Measurements from ENCODE around the gene EYA2. TPM values are rescaled to one million over a fixed set of nuclear protein-coding genes. Genes with fewer than 3 reads are reported as not detected.

The EYA2 gene
- total and polyA plus RNA-seq, 2 donors (not counting 3 experiments of a cell fraction or from before 2014, with no cell fraction given): not detected

DNA sequence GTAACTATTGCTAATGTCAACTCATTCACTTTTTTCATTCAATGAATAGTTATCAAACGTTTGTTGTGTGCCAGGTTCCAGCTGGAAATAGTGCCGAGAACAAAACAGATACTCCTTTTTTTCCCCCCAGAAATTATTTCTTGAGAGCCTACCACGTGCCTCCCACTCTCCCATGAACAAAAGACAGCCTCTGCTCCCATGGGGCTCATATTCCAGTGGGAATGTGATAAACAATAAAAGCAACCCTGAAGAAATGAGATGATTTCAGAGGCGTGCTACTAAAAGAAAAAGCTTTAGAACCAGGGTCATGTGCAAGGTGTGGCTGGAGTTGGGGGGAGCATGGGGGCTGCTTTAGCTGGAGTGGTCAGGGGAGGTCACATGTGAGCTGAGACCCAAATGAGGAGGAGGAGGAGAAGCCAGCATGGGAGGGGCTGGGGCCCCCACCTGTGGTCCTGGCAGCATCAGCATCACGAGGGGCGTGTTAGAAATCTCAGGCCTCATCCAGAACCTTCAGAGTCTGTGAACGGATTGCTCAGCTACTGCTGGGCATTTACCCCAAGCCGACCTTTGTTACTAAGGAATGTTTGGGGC is 157.4 kb downstream of the EYA2 start:
- TF ChIP-seq POLR2A (IDR thresholded peaks at IDR 0.05; ENCODE audit: low read depth, low read length): no peak
- no peak for TF ChIP-seq JUN (IDR thresholded peaks at IDR 0.05; ENCODE audit: borderline replicate concordance, insufficient read depth, insufficient read length, low read depth)
- no peak for TF ChIP-seq GATA2 (IDR thresholded peaks at IDR 0.05; ENCODE audit: insufficient read depth, insufficient read length, low read depth, low read length)
- no peak for TF ChIP-seq CTCF (IDR thresholded peaks at IDR 0.05; ENCODE audit: extremely low read depth in 1 of 2, insufficient read depth in 1 of 2, low read depth in 1 of 2, low read length in 2 of 2)
- no peak for TF ChIP-seq MYC (IDR thresholded peaks at IDR 0.05; ENCODE audit: low read depth, low read length)
- TF ChIP-seq FOS (IDR thresholded peaks at IDR 0.05; ENCODE audit: borderline replicate concordance, insufficient read depth, low read length): no peak
- no peak for TF ChIP-seq POLR2AphosphoS5 (IDR thresholded peaks at IDR 0.05; ENCODE audit: insufficient read depth, low read depth, low read length)
- TF ChIP-seq EZH2 (IDR thresholded peaks at IDR 0.05; ENCODE audit: borderline replicate concordance, low read depth, low read length, severe bottlenecking): no peak
- TF ChIP-seq, protein P1, sequence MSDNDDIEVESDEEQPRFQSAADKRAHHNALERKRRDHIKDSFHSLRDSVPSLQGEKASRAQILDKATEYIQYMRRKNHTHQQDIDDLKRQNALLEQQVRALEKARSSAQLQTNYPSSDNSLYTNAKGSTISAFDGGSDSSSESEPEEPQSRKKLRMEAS (IDR thresholded peaks at IDR 0.05; ENCODE audit: insufficient read depth, insufficient read length): no peak
- no peak overlapping the region for H3K4me3 ChIP-seq (replicated peaks in 1 of 3; ENCODE audit: insufficient read depth in 1 of 3, low read depth in 1 of 3, low read length in 3 of 3)
- H3K9me3 ChIP-seq (replicated peaks; ENCODE audit: control insufficient read depth, insufficient read depth, low read length): no peaks in the 10 kb centered on the region
- H3K27me3 ChIP-seq (ENCODE audit: control insufficient read depth in 2 of 2, insufficient read depth in 2 of 2, low read length in 2 of 2): no peaks in the 10 kb centered on the region
- POLR2A ChIA-PET: no interaction called here
- H3K36me3 ChIP-seq (ENCODE audit: control insufficient read depth in 2 of 2, extremely low read depth in 1 of 2, insufficient read depth in 2 of 2, low read length in 2 of 2): no peaks in the 10 kb centered on the region
- H3K9ac ChIP-seq (replicated peaks; ENCODE audit: extremely low read depth, insufficient read depth, low read length): no peak overlapping the region
- H3K27ac ChIP-seq (ENCODE audit: insufficient read depth, low read depth, low read length): no peak overlapping the region
- dilution Hi-C loops (cut with MboI; ENCODE audit: extremely low pct_ligation_motif_present, low sequenced_read_pairs) (no loop called here), intact Hi-C loops (cut with micrococcal nuclease) (no loop called here)
- no peaks in the 10 kb centered on the region for H3K4me1 ChIP-seq (ENCODE audit: control insufficient read depth, extremely low read depth, insufficient read depth, low read length)
- FAIRE-seq (no peak), DNase-seq (ENCODE audit: low read depth, low spot score) (no peak)
- H3K9me1 ChIP-seq (replicated peaks; ENCODE audit: control insufficient read depth, extremely low read depth, insufficient read depth, low read length): no peaks in the 10 kb centered on the region
- no peaks in the 10 kb centered on the region for H4K20me1 ChIP-seq (replicated peaks; ENCODE audit: control insufficient read depth, extremely low read depth, insufficient read depth, low read length)
- H3K79me2 ChIP-seq (ENCODE audit: control insufficient read depth, insufficient read depth, low read length): no peaks in the 10 kb centered on the region
- no TSS peak for BruUV-seq (replicated peaks)
- CTCF ChIA-PET: no interaction called here
- H3K4me2 ChIP-seq (ENCODE audit: insufficient read depth, low read length): no peak overlapping the region
- no peak overlapping the region for H2AFZ ChIP-seq (ENCODE audit: low read depth, low read length)

Measured in endothelial cell of umbilical vein (primary cell).